GM10248 (cell line): ENCODE measurements around the gene CACNG4.

Experiments used
- CTCF ChIA-PET: fragments of 300-600 bp; sonication (Branson Sonifier 250); formaldehyde crosslinking; extraction: SDS; loops from one replicate; lab custom pipeline; 2021; ENCODE audit warnings: antibody characterized with exemption; lab: Yijun Ruan, JAX
- POLR2A ChIA-PET: fragments of 350-650 bp; sonication (Branson Sonifier 250); formaldehyde crosslinking; extraction: SDS; loops from one replicate; lab custom pipeline; 2020; ENCODE audit warnings: antibody characterized with exemption; lab: Yijun Ruan, JAX
- DNase-seq: peaks from one replicate; pipeline ENCODE4 v3.0.0; 2012; ENCODE audit errors: extremely low spot score
- CTCF ChIP-seq: IDR thresholded peaks from 2 replicates; pipeline ENCODE4 v1.5.1; 2012; ENCODE audit warnings: mild to moderate bottlenecking, low read depth; ENCODE audit errors: extremely low read depth, missing control alignments, control extremely low read depth

Gene CACNG4

GRCh38 chr17:67063141-67063540, 98.6 kb downstream of the CACNG4 start:
- POLR2A ChIA-PET, result no interaction called here
- no peak for DNase-seq
- CTCF ChIA-PET, result no interaction called here
- no peak for TF ChIP-seq CTCF

- no peak for DNase-seq
- ChIA-PET CTCF (interaction anchor here (1.6 to 4.6 kb wide), 2 partner anchors 12 to 15 kb away, joined by 6 to 17 read pairs; no protein-coding TSS in a partner anchor), POLR2A (no interaction called here)
- no peak for TF ChIP-seq CTCF
Observed at GRCh38 chr17:67066717-67067116, 102.2 kb downstream of the CACNG4 start.

GRCh38 chr17:67067571-67068482, 103.3 kb downstream of the CACNG4 start:
- POLR2A ChIA-PET, result no interaction called here
- CTCF ChIA-PET, result interaction anchor here (0.6 to 4.6 kb wide), 4 partner anchors 10 to 308 kb away, joined by 3 to 17 read pairs (median 4); no protein-coding TSS in a partner anchor
- TF ChIP-seq CTCF, result no peak
- DNase-seq, result no peak

GRCh38 chr17:67068999-67069398, 104.5 kb downstream of the CACNG4 start:
- ChIA-PET POLR2A (no interaction called here), CTCF (interaction anchor here (0.9 to 4.6 kb wide), 3 partner anchors 8 to 26 kb away, joined by 4 to 17 read pairs (median 4); no protein-coding TSS in a partner anchor)
- no peak for DNase-seq
- no peak for TF ChIP-seq CTCF

GRCh38 chr17:67069603-67070136, 105.2 kb downstream of the CACNG4 start:
- DNase-seq, result no peak
- ChIA-PET CTCF (interaction anchor here (1.2 to 4.6 kb wide), 2 partner anchors 12 to 27 kb away, joined by 4 to 17 read pairs; no protein-coding TSS in a partner anchor), POLR2A (no interaction called here)
- TF ChIP-seq CTCF, result no peak

GRCh38 chr17:67071595-67071994, 107.1 kb downstream of the CACNG4 start:
- CTCF ChIA-PET, result no interaction called here
- no peak for DNase-seq
- POLR2A ChIA-PET, result no interaction called here

More at GRCh38 chr17:67071595-67071994, 107.1 kb downstream of the CACNG4 start:
- no peak for TF ChIP-seq CTCF
